Caco-2 (cell line): ENCODE measurements around the gene TBX21. TPM values are rescaled to one million over a fixed set of nuclear protein-coding genes. Genes with fewer than 3 reads are reported as not detected.
A peak's percentile ranks its signal among the peaks of the same experiment; 100 is the strongest.

Source experiments
- BruUV-seq: library from RNA; stranded (reverse); fragments of 400-500 nt; replicated peaks from 2 replicates; lab custom pipeline; 2021; lab: Mats Ljungman, UMichigan
- CTCF ChIA-PET: fragments of 300-600 bp; sonication (Branson Sonifier 250); formaldehyde crosslinking; loops from one replicate; lab custom pipeline; 2022; ENCODE audit warnings: antibody characterized with exemption; lab: Charles Lee
- POLR2A ChIA-PET: fragments of 300-600 bp; sonication (Branson Sonifier 250); formaldehyde crosslinking; loops from one replicate; lab custom pipeline; 2022; ENCODE audit warnings: antibody characterized with exemption; lab: Charles Lee
- DNase-seq, 2 experiments: peaks; one replicate each; pipeline versions ENCODE4 v3.0.0 to v3.0.0-alpha.2; 2020 to 2022
- H3K27me3 ChIP-seq: replicated peaks from 2 replicates; pipeline ENCODE4 v1.6.0; 2011; ENCODE audit warnings: low read length; ENCODE audit not compliant: control insufficient read depth, insufficient read depth
- H3K36me3 ChIP-seq: 2 replicates; pipeline ENCODE4 v1.5.1; 2011; ENCODE audit warnings: low read length; ENCODE audit not compliant: control insufficient read depth, insufficient read depth
- H3K4me1 ChIP-seq: fragments of 250-450 bp; sonication (Bioruptor Pico); 2 replicates; pipeline ENCODE4 v1.5.1; 2020; ENCODE audit warnings: mild to moderate bottlenecking
- H3K4me3 ChIP-seq: 2 replicates; pipeline ENCODE4 v1.5.1; 2011; ENCODE audit warnings: low read depth, mild to moderate bottlenecking, control low read depth, low read length
- H3K9me3 ChIP-seq: fragments of 250-450 bp; sonication (Bioruptor Pico); 2 replicates; pipeline ENCODE4 v1.5.1; 2020; ENCODE audit warnings: mild to moderate bottlenecking, moderate library complexity
- H3K27ac Mint-ChIP-seq: one replicate; pipeline ENCODE4 v1.8.0; 2022; ENCODE audit warnings: mixed read lengths; ENCODE audit not compliant: unreplicated experiment
- H3K27me3 Mint-ChIP-seq: one replicate; pipeline ENCODE4 v1.8.0; 2022; ENCODE audit warnings: mixed read lengths; ENCODE audit not compliant: insufficient read depth, unreplicated experiment
- H3K36me3 Mint-ChIP-seq: one replicate; pipeline ENCODE4 v1.8.0; 2022; ENCODE audit warnings: mild to moderate bottlenecking, mixed read lengths; ENCODE audit not compliant: insufficient read depth, unreplicated experiment
- H3K4me1 Mint-ChIP-seq: one replicate; pipeline ENCODE4 v1.8.0; 2022; ENCODE audit warnings: low read depth, mixed read lengths; ENCODE audit not compliant: unreplicated experiment
- H3K4me3 Mint-ChIP-seq: one replicate; pipeline ENCODE4 v1.8.0; 2022; ENCODE audit warnings: mild to moderate bottlenecking, moderate library complexity, mixed read lengths; ENCODE audit not compliant: unreplicated experiment
- H3K9me3 Mint-ChIP-seq: one replicate; pipeline ENCODE4 v1.8.0; 2022; ENCODE audit warnings: mixed read lengths; ENCODE audit not compliant: unreplicated experiment
- intact Hi-C: fragments of 100-400 bp; cut with micrococcal nuclease; formaldehyde crosslinking; loops from one replicate; pipeline ENCODE4 v1.10.0; 2022; ENCODE audit not compliant: unreplicated experiment
- total RNA-seq: library from RNA; stranded (reverse); gene quantifications from 2 replicates; pipeline ENCODE4 v1.2.3, GENCODE V29; 2022
- TF ChIP-seq, protein P1 (sequence below), 2 experiments: fragments of 200-600 bp in 1 of 2; IDR thresholded peaks; 1 replicate in 1 of 2; 2 replicates in 1 of 2; pipeline versions ENCODE4 v1.5.1 to v1.8.0; 2011 to 2022; ENCODE audit warnings: antibody characterized with exemption in 1 of 2, control low read depth in 1 of 2, inconsistent platforms in 1 of 2, low read depth in 1 of 2, low read length in 1 of 2, mild to moderate bottlenecking in 1 of 2, moderate library complexity in 1 of 2; ENCODE audit not compliant: insufficient read depth in 1 of 2, severe bottlenecking in 1 of 2, unreplicated experiment in 1 of 2

The TBX21 gene
- total RNA-seq, 1 experiment from 2014 or later, result not detected

- no peak for DNase-seq
- Histone ChIP-seq H3K4me3 (no peak overlapping the region), H3K27me3 (peaks cover 18% of the 10 kb centered on the region), H3K9me3 (no peaks in the 10 kb centered on the region), H3K36me3 (no peaks in the 10 kb centered on the region), H3K4me1 (peaks cover 9% of the 10 kb centered on the region)
- TF ChIP-seq, protein P1, sequence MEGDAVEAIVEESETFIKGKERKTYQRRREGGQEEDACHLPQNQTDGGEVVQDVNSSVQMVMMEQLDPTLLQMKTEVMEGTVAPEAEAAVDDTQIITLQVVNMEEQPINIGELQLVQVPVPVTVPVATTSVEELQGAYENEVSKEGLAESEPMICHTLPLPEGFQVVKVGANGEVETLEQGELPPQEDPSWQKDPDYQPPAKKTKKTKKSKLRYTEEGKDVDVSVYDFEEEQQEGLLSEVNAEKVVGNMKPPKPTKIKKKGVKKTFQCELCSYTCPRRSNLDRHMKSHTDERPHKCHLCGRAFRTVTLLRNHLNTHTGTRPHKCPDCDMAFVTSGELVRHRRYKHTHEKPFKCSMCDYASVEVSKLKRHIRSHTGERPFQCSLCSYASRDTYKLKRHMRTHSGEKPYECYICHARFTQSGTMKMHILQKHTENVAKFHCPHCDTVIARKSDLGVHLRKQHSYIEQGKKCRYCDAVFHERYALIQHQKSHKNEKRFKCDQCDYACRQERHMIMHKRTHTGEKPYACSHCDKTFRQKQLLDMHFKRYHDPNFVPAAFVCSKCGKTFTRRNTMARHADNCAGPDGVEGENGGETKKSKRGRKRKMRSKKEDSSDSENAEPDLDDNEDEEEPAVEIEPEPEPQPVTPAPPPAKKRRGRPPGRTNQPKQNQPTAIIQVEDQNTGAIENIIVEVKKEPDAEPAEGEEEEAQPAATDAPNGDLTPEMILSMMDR (IDR thresholded peaks at IDR 0.05; ENCODE audit: insufficient read depth in 1 of 2, low read depth in 1 of 2, low read length in 1 of 2, severe bottlenecking in 1 of 2, unreplicated experiment in 1 of 2), result no peak
- Mint-ChIP-seq H3K4me1 (peaks cover 7% of the 10 kb centered on the region), H3K9me3 (no peaks in the 10 kb centered on the region), H3K36me3 (no peaks in the 10 kb centered on the region), H3K4me3 (no peak overlapping the region), H3K27ac (no peak overlapping the region), H3K27me3 (peaks cover 42% of the 10 kb centered on the region)
- POLR2A ChIA-PET, result no interaction called here
- BruUV-seq, result no TSS peak
- intact Hi-C loops, result no loop called here
- CTCF ChIA-PET, result no interaction called here
Observed at GRCh38 chr17:47735139-47735464, 2.1 kb downstream of the TBX21 start.

- ChIA-PET POLR2A (no interaction called here), CTCF (no interaction called here)
- no peak overlapping the region for H3K4me3 Mint-ChIP-seq
- Histone ChIP-seq H3K9me3 (no peaks in the 10 kb centered on the region), H3K4me1 (peaks cover 9% of the 10 kb centered on the region), H3K4me3 (no peak overlapping the region), H3K36me3 (no peaks in the 10 kb centered on the region), H3K27me3 (peaks cover 18% of the 10 kb centered on the region)
- intact Hi-C loops, result no loop called here
- TF ChIP-seq, protein P1 (IDR thresholded peaks at IDR 0.05; ENCODE audit: insufficient read depth in 1 of 2, low read depth in 1 of 2, low read length in 1 of 2, severe bottlenecking in 1 of 2, unreplicated experiment in 1 of 2), result no peak
- no peak overlapping the region for H3K27ac Mint-ChIP-seq
- H3K27me3 Mint-ChIP-seq, result peaks cover 39% of the 10 kb centered on the region
- peak in 1 of 2 experiments; percentile 32 for DNase-seq
- no TSS peak for BruUV-seq
- H3K4me1 Mint-ChIP-seq, result peaks cover 7% of the 10 kb centered on the region
- H3K36me3 Mint-ChIP-seq, result no peaks in the 10 kb centered on the region
- H3K9me3 Mint-ChIP-seq, result no peaks in the 10 kb centered on the region
Observed at GRCh38 chr17:47735536-47736011, 2.5 kb downstream of the TBX21 start.

DNA sequence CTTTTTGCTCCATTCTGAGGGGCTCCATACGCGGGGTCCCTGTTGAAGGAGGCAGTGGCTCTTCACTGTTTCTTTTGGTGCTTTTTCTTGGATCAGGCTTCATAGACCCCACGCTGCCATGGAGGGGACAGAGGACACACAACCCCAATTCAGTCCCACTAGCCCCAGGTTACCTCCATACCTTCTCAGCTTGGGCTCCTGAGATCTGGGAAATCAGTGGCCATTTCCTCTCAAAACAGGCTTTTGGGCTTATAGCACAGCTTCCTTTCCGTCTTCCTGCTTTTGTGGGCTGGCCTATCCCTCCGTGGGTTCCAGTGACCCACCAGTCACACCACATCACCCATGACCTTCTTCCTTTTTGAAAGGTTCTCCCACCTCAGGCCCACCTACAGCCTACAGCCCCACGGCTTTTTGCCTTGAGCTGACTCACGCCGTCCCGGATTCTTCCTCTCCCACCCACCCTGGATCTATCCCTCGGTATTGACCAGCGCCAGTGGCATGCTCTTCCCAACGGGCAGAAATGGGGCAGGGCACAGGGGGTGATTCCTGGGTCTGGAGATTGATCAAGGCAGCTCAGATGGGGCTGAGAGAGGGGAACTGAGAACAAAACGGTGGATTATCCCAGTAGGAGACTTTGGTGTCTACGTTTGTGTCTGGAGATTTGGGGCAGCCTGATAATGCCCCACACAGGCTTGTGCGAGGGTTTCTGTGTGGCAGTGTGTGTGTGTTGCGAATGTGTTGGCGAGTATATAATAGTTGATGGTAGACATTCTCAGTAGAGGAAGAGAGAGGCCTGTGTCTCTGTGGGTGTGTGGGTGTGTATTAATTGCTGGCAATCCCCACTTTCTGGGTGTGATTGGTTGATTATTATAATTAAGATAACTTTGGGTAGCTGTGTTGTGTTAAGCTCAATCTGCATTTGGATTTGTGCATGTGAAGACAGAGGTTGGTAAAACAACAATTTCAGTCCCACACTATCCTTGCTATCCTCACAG is 3.8 kb downstream of the TBX21 start:
- no peaks in the 10 kb centered on the region for H3K9me3 ChIP-seq
- peaks cover 7% of the 10 kb centered on the region for H3K4me1 Mint-ChIP-seq
- ChIA-PET CTCF (no interaction called here), POLR2A (no interaction called here)
- peaks cover 16% of the 10 kb centered on the region for H3K27me3 ChIP-seq
- no TSS peak for BruUV-seq
- no peak overlapping the region for H3K4me3 Mint-ChIP-seq
- peaks cover 38% of the 10 kb centered on the region for H3K27me3 Mint-ChIP-seq
- H3K27ac Mint-ChIP-seq, result no peak overlapping the region
- peak in 1 of 2 experiments; percentile 34 for DNase-seq
- H3K9me3 Mint-ChIP-seq, result no peaks in the 10 kb centered on the region
- peaks cover 9% of the 10 kb centered on the region for H3K4me1 ChIP-seq
- TF ChIP-seq, protein P1 (IDR thresholded peaks at IDR 0.05; ENCODE audit: insufficient read depth in 1 of 2, low read depth in 1 of 2, low read length in 1 of 2, severe bottlenecking in 1 of 2, unreplicated experiment in 1 of 2), result no peak
- H3K36me3 Mint-ChIP-seq, result no peaks in the 10 kb centered on the region
- H3K36me3 ChIP-seq, result no peaks in the 10 kb centered on the region
- H3K4me3 ChIP-seq, result no peak overlapping the region
- intact Hi-C loops, result no loop called here
